Tongue (tissue), 2 donors: ENCODE results near the gene ACADM. TPM values are rescaled to one million over a fixed set of nuclear protein-coding genes. Genes with fewer than 3 reads are reported as not detected.
"Not testable (repeated sequence)": the region's sequence is repeated elsewhere in the genome, so short reads cannot be mapped to it uniquely, and the experiment has no call there.

Experiments
- DNase-seq: peaks from one replicate; pipeline ENCODE4 v3.0.0-alpha.2; 2015
- total RNA-seq: library from RNA; depleted of rRNA; stranded (reverse); fragments of >200 nt; gene quantifications from one replicate; pipeline ENCODE4 v1.2.3, GENCODE V29; 2014

Gene ACADM
- total RNA-seq: 109 TPM

DNA sequence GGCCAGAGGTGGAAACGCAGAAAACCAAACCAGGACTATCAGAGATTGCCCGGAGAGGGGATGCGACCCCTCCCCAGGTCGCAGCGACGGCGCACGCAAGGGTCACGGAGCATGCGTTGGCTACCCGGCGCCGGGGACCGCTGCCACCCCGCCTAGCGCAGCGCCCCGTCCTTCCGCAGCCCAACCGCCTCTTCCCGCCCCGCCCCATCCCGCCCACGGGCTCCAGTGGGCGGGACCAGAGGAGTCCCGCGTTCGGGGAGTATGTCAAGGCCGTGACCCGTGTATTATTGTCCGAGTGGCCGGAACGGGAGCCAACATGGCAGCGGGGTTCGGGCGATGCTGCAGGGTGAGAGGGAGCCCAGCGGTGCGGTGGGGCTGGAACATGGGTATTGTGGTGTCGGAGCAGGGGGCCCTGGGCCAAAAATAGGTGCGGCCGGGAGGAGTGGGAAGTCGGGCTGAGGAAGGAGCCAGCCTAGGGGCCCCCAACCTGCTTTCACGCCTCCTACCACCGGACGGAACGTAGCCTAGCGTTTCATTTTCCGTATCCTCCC lies at the start of gene ACADM:
ACADM (plus strand) TSS at position 238 of the 551 bp plus-strand sequence; CDS start at position 317, 79 bp downstream.
- peak; percentile 94 for DNase-seq

DNA sequence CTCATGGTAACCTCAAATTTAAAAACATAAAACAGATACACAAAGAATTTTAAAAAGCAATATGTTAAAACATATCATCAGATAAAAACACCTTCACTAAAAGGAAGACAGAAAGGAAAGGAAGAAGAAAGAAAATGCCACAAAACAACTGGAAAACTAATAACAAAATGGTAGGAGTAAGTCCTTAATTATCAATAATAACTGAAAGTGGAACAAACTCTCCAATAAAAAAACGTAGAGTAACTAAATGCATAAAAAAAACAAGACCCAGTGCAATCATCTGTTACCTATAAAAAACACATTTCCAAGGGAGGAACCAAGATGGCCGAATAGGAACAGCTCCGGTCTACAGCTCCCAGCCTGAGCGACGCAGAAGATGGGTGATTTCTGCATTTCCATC lies 47.1 kb upstream of the ACADM start:
- no peak for DNase-seq

DNA sequence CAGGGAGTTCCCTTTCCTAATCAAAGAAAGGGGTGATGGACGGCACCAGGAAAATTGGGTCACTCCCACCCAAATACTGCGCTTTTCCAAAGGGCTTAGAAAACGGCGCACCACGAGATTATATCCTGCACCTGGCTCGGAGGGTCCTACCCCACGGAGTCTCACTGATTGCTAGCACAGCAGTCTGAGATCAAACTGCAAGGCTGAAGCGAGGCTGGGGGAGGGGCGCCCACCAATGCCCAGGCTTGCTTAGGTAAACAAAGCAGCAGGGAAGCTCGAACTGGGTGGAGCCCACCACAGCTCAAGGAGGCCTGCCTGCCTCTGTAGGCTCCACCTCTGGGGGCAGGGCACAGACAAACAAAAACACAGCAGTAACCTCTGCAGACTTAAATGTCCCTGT lies 46.5 kb upstream of the ACADM start:
- not testable (repeated sequence) for DNase-seq

DNA sequence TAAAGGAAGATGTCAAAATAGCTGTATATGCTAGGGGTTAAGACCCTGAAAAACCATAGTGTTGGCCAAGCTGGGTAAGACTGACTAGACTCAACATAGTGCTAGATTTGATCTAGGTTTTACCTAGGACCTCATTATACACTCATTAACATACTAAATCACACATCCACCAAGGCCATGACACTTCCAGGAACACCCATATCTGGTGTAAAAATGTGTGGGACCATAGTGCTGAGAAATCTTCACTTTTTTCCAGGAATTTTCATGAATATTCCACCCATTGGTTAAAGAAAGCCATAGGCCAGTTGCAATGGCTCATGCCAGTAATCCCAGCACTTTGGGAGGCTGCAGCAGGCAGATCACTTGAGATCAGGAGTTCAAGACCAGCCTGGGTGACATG lies 34.0 kb upstream of the ACADM start:
- DNase-seq: no peak

DNA sequence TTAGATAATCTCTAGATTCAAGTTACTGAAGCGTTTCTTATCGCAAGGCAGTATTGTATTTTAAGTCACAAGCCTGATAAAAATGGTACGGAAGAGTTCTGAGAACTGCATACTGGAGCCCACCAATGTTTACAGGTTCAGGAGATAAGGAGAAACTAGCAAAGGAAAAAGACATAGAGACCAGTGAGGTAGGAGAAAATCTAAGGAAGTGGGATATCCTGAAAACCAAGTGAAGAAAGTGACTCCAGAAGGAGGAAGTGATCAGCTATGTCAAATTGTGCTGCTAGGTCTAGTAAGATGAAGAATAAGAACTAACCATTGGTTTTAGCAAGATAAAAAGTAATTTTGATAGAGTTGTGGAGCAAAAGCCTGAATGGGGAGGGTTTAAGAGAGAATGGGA lies 31.0 kb upstream of the ACADM start:
- no peak for DNase-seq

DNA sequence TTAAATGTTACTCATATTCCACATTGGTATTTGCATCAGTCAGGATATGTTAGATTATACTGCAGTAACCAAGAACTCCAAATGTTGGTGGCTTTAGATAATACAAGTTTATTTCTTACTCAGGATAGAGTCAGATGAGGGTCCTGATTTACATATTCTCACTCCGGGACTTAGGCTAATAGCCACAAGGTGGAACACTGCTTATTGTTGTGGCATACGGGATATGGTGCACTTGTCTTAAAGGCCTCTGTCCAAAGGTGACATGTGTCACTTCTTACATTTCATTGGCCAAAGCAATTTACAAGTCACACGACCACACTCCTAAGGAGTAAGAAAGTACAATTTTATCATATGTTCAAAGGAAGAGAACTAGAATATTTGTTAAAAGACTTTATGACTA lies 28.5 kb upstream of the ACADM start:
- DNase-seq: no peak

DNA sequence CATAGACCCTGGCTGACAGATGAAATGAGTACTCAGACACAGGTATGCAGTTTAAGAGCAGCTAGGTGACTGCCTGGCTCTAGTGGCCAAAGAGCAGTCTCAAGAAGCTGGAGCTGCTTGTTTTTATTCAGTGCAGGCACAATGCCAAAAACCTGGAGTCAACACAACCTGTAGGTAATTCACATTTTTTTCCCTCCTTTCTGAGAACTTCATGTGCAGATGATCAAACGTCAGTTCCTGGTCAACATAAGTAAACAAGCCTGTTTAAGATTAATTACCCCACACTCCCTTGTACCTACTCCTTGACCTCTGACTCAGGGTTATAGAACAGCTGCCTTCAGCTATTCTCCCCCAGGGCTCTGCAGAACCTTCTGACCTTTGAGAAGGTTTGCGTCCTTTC lies 17.3 kb upstream of the ACADM start:
- DNase-seq: no peak

DNA sequence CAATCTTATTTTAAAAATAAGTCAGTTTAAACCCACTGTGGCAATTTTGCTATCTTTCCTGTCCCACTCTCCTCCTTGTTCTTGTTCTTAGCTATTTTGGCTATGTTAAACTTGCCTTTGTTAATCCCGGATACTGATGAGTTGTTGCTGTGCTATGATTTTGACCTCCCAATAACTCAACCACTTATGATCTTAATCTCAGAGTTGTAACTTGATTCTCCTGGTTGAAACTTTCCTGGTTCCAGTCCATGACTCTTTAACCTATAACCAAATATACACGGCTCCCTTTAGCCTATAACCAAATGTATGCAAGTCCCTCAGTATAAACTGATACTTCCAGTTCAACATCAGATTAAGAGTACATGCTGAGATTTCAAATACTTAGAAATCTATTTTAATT lies 15.6 kb upstream of the ACADM start:
- DNase-seq: no peak

DNA sequence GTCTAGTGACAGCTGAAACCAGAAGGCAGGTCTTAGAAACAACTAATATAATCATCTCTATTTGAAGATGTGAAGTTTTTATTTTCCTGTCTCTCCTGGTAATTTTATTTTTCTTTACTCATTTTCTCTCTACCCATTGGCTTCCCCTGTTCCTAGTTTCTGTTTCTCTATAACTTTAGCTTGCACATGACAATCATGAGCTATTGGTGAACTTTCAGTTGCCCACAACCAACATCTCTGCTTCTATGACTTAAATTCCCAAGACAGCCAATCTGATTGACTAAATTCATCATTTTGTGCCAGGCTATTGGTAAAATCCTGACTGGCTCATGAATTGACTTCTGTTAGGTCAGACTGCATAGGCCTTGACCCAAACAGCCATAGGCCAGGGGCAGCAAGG lies 13.7 kb upstream of the ACADM start:
- DNase-seq: no peak

DNA sequence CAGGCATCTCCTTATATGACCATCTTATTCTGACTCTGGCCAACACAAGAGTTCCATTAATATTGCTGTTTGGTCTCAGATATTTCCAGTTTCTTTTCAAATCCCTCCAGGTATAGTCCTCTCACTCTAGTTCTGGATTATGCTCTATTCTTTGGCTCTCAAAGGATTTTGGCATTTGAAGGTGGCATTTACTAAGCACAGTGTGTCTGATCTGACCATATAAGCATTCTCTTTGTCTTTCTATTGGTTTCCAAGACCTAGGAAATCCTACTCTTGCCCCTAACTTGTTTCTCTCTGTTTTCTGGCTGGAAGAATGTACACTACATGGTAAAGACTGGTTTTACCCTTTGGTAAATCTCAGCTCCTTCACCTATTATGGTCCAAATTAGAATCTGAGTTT lies 12.7 kb upstream of the ACADM start:
- no peak for DNase-seq

DNA sequence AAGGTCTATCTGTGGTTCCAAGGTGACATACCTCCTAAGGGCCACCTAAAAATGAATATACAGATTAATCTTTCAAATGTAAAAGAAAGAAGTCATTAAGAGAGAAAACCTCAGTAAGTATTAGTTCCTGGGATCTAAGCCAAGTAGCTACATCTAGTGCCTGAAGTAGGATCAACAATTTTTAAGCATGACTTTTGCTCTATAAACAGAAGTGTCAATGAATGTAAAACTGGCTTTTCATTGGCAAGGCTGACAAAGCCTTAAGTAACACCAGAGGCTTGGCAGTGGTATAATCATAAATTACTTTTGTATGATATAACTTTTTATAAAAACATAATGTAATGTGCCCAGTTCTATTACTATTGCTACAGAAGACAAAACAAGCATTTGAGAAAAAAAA lies 12.2 kb upstream of the ACADM start:
- no peak for DNase-seq

DNA sequence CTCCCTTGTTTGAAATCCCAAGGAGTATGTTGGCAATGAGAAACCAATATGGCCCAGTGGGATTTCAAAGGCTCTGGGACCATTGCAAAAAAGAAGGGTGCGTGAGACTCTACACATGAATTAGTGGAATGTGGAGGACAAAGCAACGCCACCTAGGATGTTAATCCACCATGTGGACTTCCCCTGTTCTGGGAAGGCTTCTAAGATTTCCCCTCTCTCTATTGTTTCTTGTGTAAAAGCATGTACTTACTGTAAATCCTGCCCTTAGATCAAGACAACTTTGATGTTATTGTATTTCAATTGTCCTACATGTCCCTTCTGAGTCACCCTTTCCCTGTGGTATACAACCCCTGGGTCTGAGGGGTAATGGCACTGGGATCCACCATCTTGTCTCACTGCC lies 4.7 kb upstream of the ACADM start:
- no peak for DNase-seq

DNA sequence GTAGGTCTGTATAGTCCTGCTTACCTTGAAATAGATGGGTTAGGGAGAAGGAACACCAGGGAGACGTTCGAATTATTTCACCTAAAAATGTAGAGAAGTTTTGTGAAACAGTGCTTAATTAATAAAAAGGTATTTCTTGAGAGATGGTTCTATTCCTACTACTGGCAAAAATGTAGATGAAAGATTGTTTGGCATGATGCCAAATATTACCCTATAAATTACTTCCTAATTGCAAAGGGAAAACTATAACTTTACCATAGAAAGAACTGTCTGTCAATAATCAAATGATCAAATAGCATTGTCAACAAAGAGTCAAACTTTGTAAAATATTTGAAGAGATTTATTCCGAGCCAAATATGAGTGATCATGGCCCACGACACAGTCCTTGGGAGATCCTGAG lies 4.2 kb upstream of the ACADM start:
- DNase-seq: no peak

DNA sequence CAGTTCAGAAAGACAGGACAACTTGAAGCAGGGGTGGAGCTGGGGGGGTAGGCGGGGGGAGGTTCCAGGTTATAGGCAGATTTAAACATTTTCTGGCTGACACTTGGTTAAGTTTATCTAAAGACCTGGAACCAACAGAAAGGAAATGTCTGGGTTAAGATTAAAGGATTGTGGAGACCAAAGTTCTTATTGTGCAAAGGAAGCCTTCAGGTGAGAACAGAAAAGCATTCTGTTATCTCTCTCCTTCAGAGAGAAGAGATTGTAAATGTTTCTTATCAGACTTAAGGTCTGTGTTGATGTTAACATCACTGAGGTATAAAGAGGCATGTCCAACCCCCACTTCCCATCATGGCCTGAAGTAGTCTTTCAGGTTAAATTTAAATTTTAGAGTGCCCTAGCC lies 3.7 kb upstream of the ACADM start:
- DNase-seq: no peak

DNA sequence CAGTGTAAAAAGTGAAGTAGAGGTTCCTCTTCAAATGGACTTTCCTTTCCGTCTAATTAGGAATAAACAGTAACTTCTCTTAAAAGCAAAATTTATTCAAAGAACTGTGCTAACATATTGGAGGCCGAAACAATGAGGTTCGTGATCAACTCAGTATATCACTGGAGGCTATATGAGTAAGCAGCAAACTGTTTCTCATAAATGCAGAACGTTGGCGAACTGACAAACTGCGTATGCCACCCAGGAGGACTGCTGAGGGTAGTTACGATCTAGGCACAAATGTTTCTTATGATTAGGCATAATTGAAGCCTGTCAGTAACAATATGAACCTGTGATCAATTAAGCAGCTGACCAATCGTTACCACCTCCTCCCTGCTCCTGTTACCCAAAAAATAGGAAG lies 2.3 kb upstream of the ACADM start:
- DNase-seq: not testable (repeated sequence)

DNA sequence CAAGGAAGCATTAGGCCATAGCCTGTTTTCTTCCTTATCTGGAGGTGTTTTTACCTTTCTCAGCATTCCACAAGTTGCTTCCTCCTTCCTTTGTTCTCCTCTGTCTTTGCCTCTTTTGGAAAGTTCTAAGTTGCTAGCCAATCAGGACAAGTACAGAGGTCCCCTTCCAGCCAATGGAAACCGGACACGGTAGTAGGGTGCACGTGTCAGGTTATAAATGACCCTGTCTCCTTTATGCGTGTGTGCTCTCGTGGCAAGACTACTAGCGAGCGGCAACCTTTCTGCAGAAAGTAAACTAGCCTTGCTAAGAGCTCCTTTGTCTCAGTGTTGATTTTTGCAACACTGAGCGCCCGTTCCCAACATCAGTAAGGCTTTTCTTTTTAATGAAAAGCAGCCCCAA lies 1.5 kb upstream of the ACADM start:
- no peak for DNase-seq

DNA sequence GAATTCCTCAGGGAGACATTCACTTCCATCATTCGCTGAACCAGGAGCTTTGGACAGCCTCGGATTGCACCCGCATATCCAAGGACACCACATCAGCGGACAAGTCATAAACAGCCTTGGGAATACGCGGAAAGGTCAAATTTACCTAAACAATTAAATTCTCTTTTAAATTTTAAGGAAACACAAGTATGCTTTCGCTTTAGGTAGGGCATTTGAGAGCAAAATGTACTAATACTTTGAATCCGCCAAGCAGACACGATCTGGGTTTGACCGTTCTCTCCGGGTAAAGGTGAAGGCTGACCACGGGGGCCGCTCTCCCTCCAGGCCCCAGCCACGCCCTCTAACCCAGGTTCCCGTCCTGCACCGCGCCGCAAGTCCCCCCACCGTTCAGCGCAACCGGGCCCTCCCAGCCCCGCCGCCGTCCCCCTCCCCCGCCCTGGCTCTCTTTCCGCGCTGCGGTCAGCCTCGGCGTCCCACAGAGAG lies 479 bp upstream of the ACADM start:
- DNase-seq: peak; percentile 91

DNA sequence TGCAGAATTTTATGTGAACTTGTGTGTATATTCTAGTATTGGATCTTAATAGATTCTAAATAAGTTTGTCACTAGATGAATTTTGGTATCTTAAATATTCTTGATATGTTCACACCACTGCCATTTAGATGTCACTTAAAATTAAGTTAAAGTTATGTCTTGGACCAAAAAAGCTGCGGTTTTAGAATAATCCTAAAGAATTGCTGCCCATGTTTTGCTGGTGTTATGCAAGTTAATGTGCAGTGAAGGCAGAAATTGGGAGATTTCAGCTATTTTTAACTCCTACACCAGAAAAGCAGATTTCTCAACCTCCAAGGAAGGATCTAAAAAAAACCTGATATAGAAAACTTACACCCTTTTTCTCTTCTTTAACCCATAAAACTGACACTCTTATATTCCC lies 757 bp downstream of the ACADM start:
- peak; percentile 17 for DNase-seq

DNA sequence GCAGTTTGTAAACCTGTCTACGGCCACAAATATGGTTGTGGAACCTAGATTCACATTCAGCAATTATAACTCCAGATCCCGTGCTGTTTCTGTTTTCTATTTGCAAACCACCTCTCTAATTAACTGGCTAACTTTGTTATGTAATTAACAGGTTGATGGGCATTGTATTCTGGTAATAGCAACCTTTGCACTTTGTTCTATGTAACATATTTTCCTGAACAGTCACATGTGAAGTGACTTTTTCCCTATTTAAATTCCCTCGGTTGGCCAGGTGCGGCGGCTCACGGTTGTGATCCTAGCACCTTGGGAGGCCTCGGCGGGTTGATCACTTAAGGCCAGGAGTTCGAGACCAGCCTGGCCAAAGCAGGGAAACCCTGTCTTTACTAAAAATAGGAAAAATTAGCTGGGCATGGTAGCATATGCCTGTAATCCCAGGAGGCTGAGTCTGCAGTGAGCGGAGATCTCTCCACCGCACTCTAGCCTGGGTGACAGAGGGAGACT lies 1.4 kb downstream of the ACADM start:
- no peak for DNase-seq

DNA sequence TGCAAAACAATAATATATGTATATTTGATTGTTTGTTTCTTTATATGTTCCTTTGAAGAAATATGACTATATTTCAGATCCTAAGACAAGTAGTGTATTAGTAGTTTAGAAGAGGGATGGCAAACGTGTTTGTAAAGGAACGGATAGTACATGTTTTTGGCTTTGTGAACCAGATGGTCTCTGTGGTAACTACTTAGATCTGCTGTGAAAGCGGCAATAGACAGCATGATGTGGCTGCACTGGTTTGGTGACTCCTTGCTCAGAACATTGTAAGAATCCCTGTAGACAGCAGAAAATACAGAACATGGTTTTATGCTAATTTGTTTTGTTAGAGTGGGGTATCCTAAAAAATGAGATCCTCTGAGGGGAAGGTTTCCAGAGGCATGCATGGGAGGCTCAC lies 3.1 kb downstream of the ACADM start:
- DNase-seq: no peak

DNA sequence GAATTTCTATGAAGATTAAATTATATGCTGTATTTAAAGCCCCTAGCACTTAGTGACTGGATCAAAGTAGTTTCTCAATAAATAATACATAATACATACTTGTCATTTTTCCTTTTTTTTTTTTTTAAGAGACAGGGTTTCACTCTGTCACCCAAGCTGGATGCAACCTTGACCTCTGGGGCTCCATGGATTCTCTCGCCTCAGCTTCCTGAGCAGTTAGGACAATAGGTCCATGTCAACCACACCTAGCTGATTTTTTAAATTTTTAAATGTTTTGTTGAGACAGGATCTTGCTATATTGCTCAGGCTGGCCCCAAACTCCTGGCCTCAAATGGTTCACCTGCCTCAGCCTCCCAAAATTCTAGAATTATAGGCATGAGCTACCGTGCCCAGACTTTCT lies 5.9 kb downstream of the ACADM start:
- no peak for DNase-seq

DNA sequence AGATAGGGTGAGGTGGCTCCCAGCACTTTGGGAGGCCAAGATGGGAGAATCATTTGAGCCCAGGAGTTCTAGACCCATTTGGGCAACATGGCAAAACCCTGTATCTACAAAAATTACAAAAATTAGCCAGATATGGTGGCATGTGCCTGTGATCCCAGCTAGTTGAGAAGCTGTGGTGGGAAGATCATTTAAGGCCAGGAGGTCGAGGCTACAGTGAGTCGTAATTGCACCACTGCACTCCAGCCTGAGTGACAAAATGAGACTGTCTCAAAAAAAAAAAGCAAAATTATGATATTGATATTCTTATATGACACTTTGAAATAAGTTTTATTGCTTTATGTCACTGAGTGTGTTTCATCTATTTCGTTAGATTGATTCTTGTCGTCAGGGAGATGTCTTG lies 7.4 kb downstream of the ACADM start:
- DNase-seq: no peak

DNA sequence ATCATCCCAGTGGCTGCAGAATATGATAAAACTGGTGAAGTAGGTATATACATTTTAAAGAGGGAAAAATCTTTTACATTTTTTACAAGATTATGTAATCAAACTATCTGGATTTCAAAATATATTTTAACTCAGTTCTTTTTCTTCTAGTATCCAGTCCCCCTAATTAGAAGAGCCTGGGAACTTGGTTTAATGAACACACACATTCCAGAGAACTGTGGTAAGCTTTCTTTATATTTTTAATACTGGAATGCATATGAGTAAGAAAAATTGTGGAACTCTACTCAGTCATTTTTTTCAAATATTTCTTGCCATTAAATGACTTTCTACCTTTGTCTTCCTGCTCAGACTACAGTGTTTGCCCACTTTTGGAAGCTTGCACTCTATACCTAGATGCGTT lies 8.2 kb downstream of the ACADM start:
- no peak for DNase-seq

DNA sequence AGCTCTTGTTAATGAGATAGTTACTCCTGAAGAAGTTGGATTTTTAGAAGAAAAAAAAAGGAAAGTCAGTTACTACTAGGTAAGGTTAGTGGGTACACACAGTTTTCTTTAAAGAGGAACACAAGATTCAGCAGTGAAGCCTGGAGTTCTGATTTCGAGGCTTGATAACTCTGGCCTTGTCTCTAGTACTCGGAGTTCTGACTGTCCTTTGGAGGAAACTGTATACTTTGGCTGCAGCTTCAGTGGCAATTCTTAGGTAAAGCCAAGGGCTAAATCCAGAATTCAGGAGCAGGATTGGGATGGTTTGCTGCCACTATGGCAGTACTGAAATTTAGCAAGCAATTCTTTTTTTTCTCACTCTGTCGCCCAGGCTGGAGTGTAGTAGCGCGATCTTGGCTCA lies 9.2 kb downstream of the ACADM start:
- no peak for DNase-seq

DNA sequence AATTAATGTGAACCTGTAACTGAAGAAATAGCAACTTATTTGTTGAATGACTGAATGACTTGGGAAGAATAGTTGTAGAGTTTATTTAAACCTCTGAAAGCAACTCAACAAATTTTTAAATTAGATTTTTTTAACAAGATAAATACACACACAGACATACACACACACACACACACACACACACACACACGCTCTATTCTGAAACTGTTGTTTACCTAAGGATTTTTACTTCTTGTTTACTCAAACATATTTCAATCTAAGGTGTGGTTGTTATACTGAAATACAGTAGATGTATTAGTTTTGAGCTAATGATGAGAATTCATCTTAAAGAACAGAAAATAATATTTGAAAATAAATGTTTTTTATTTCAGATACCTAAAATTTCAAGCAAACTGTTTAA lies 11.5 kb downstream of the ACADM start:
- DNase-seq: no peak
